GM19452 (cell line): ENCODE data around the gene C2CD2L.
"Not testable (repeated sequence)": the region's sequence is repeated elsewhere in the genome, so short reads cannot be mapped to it uniquely, and the experiment has no call there.

Experiments
- ATAC-seq: cut with Tn5 transposase; IDR thresholded peaks from one replicate; pipeline ENCODE4 v1.9.1; 2021; ENCODE audit not compliant: unreplicated experiment

Gene C2CD2L

GRCh38 chr11:119106564-119107537 lies at the start of gene C2CD2L:
TSS of gene C2CD2L (plus strand) at chr11:119107344. CDS start at chr11:119107742, 398 bp downstream.
- peak; percentile 71 for ATAC-seq

GRCh38 chr11:119059128-119059527 lies 48.0 kb upstream of the C2CD2L start:
- ATAC-seq: not testable (repeated sequence)

DNA sequence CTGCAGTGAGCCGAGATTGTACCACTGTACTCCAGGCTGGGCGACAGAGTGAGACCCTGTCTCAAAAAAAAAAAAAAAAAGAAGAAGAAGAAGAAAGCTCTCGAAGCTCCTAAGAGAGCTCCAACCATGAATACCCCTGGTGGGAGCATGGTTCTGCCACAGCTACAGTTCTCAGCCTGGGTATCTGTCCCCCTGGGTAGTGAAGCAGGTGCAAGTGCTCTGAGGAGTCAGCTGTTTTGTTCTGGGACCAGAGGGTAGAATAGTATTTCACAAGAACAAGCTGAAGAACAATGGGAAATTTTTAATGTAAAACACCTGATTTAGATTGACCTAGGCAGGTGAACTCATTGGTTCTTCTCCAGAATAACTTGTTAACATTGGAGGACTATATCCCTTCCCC lies 45.9 kb upstream of the C2CD2L start:
- no peak for ATAC-seq

- no peak for ATAC-seq
Measured at GRCh38 chr11:119062779-119063178, 44.4 kb upstream of the C2CD2L start.

DNA sequence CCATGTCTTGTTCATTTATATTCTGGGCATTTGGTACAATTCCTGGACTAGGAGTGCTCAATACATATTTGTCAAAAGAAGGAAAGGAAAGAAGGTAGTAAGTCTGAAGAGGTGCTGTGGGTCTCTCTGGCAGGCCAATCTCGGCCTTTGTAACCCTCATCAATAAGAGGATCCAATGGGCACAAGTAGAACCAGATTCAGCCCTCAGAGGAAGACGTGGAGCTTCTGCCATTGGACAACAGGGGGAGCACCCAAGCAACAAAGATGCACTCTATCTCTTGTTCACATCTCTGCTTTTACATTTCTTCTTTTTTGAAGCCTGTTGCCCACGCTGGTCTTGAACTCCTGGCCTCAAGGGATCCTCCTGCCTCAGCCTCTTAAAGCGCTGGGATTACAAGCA lies 41.8 kb upstream of the C2CD2L start:
- no peak for ATAC-seq

DNA sequence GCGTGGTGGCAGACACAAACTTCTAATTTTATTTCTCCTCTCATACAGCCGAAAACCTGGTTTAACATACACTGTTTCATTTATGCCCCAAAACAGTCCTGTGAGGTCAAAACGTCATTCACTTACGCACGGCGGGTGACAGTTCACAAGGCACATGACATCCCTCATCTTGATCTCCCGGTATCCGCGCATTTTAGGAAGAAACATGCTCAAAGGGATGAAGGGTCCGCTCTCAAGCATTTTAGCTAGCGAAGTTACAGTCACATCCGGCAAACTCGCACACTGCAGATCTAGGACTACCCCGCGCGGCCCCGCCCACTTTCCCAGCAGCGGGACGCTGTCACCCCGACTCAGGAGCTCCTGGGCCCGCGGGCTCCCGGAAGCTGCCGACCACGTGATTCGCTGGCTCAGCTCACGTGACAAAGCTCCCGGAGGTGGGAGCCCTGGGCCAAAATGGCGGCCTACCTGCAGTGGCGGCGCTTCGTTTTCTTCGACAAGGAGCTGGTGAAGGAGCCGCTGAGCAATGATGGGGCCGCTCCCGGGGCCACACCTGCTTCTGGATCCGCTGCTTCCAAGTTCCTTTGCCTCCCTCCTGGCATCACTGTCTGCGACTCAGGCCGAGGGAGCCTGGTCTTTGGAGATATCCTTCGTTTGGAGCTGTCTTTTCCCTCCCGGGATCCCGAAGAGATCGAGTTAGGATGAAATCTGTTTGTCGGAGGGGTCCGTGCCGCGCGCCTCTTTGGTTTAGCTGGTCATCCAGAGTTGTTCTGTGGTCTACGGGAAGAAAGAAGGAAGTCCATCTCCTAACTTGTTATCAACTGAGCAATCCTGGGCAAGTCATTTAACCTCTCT lies 39.5 kb upstream of the C2CD2L start, which contains the start of gene VPS11:
Gene VPS11, plus strand, starts transcription at position 448 of the 852 bp plus-strand sequence. Its CDS starts 6 bp downstream, at position 454.
- ATAC-seq: peak; percentile 88

GRCh38 chr11:119077839-119078238 lies 29.3 kb upstream of the C2CD2L start:
- no peak for ATAC-seq

DNA sequence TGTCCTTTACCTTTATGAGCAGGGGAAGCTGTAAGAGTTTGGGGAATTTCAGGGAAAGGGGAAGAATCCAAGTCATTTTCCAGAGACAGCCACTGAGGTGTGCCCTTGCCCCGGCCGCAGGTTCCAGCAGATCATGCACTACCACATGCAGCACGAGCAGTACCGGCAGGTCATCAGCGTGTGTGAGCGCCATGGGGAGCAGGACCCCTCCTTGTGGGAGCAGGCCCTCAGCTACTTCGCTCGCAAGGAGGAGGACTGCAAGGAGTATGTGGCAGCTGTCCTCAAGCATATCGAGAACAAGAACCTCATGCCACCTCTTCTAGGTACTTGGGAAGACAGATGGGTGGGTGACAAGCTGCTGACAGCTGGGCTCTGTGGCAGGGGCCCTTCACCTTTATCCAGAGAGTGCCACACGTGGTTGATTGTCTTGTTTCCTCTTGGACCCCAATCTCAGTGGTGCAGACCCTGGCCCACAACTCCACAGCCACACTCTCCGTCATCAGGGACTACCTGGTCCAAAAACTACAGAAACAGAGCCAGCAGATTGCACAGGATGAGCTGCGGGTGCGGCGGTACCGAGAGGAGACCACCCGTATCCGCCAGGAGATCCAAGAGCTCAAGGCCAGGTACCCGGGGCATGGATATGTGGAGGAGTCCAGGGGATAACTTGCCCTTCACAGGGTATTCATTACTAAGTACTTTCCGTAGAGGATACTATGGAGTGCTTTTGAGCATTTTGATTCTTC lies 28.3 kb upstream of the C2CD2L start:
- ATAC-seq: no peak

DNA sequence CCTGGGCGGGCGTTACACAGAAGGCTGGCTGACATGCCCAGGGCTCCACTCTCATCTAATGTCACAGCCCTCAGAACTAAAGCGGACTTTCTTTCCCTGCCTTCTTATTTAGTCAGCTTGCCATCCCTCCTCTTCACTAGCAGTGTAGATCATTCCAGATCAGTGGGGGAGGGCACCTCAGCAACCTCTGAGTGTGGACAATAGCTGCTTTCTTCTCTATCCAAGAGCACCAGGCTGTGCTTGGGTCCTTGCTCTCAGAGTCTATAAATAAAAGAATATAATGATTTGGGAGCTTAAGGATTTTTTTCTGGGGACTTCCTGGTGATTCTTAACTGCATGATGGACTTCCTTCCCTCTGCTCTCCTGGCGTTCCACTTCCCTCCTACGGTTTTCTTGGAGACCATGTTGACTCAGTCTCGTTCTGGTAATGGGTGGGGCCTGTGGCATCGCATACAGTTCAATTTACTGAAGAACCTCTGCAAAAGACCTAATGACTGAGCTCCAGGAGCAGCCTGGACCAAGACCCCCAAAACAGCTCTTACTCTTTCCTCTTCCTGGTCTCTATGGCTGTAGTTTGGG lies 25.4 kb upstream of the C2CD2L start:
- ATAC-seq: no peak

GRCh38 chr11:119084663-119085436 lies 22.3 kb upstream of the C2CD2L start, which contains the start of gene HMBS:
TSS of gene HMBS (plus strand) at chr11:119084881. CDS start at chr11:119085034, 153 bp downstream.
- ATAC-seq: peak; percentile 90

GRCh38 chr11:119085437-119085847 lies 21.7 kb upstream of the C2CD2L start:
- ATAC-seq: peak; percentile 28

- no peak for ATAC-seq
Measured at GRCh38 chr11:119087123-119087522, 20.0 kb upstream of the C2CD2L start.

- ATAC-seq: no peak
Measured at GRCh38 chr11:119087747-119088241, 19.4 kb upstream of the C2CD2L start.

DNA sequence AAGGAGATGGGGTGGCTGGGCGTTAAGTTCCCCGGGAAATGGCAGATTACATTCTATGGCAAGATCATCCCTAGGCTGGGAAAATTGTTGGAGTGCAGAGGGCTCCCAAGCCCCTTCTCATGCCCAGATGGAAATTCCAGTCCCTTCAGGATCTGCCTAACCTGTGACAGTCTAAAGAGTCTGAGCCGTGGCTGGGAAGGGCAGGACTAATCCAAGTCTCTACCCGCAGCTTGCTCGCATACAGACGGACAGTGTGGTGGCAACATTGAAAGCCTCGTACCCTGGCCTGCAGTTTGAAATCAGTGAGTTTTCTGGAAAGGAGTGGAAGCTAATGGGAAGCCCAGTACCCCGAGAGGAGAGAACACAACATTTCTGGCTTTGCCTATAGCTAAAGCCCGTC lies 18.7 kb upstream of the C2CD2L start:
- no peak for ATAC-seq

GRCh38 chr11:119089319-119089718 lies 17.8 kb upstream of the C2CD2L start:
- ATAC-seq: no peak

DNA sequence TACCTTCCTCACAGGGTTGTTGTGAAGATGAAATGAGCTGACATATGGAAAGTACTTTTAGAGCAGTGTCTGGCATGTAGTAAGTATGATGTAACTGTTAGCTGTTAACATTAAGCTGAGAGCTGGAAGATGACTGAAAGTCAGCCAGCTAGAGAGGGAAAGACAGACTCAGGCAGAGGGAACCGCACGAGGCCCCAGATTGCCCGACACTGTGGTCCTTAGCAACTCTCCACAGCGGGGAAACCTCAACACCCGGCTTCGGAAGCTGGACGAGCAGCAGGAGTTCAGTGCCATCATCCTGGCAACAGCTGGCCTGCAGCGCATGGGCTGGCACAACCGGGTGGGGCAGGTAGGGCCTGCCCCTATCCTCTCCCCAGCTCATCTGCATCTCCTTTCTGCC lies 16.0 kb upstream of the C2CD2L start:
- no peak for ATAC-seq

- no peak for ATAC-seq
Measured at GRCh38 chr11:119091966-119092879, 14.9 kb upstream of the C2CD2L start.
